DMS53 treated with DMSO at 0.1 percent for 48 hours (cell line): Measurements from ENCODE around the gene SPATS2L.
A peak's percentile ranks its signal among the peaks of the same experiment; 100 is the strongest.

ENCODE experiments used
- DNase-seq: peaks from one replicate; lab custom pipeline; 2025; ENCODE audit not compliant: unreplicated experiment; lab: John Stamatoyannopoulos, UW

SPATS2L gene

DNA sequence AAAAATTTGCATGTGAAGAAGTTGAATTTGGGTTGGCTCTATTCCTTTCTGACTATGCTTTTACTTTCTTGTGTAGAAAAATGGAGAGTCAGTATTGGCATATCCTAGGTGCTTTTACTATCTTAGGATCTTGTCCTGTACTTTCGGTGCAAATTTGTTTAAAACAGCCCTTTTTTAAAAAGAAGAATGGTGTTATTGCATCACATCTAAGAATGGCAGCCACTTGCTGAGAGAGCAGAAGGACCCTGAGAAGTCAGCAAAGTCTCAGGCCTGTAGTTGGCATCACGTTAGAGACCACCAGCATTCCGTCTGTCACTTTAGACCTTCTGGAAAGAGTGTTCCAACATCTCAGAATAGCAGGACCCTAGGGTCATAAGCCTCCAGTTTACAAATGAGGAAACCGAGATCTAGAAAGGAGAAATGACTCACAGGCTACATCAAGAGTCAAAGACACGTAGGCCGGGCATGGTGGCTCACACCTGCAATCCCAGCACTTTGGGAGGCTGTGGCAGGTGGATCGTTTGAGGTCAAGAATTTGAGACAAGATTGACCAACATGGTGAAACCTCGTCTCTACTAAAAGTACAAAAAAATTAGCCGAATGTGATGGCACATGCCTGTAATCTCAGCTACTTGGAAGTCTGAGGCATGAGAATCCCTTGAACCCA, 42.5 kb downstream of the SPATS2L start:
- no peak for DNase-seq

DNA sequence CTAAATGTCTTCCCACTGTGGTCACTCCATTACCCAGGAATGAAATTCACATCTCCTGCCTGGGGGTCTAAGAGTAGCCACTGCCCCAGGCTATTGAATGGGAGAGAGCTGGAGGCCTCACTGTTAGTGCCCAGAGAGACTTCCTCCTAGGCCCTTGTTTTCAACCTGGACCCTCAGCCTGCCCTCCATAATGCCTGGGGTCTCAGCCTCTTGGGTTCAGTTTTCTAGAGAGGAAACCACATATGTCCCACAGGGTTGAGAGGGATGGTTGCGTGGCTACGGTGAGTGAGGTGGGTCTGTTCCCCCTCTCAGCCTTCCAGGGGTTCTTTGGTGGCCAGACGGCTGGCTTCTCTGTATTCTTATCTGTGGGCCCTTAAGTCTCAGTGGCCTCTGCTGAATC, 43.4 kb downstream of the SPATS2L start:
- no peak for DNase-seq

DNA sequence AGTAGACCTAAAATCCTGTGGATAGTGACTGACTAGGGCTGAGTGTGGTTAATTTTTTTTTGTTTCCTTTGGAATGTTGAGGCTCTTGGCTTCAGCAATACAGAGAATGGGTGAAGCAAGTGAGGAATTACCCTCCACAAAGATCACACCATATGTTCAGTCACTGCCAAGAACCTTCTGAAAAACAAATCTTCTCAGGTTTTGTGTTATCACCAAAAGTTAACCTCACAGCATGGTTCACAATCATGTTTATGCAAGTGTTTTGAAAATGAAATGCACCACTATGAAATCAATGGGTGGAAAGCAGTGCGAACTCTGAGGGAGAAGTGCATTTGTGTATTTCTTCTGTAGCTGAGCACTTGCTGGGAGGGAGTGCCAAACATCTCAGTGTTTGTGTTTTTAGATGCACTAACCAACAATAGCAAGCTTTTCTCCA, 44.4 kb downstream of the SPATS2L start:
- DNase-seq = no peak

DNA sequence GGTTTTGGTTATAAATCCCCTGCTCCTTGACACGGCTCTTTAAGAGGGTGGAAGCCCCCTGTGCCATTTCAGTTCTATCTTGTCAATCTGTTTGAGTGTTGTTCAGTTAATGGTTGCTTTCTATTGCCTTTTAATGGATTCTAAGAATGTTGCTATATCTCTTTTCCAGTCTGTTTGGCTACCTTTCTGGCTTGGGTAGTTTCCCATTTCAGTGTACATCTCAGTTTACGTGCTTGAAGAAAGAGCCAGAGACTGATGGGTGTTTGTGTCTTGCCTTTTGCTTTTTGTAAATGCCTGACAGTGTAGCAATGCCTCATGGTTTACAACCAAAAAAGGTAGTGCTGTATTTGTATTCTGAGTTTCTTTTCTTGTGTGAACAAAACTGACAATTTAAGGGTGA, 45.3 kb downstream of the SPATS2L start:
- DNase-seq = no peak

DNA sequence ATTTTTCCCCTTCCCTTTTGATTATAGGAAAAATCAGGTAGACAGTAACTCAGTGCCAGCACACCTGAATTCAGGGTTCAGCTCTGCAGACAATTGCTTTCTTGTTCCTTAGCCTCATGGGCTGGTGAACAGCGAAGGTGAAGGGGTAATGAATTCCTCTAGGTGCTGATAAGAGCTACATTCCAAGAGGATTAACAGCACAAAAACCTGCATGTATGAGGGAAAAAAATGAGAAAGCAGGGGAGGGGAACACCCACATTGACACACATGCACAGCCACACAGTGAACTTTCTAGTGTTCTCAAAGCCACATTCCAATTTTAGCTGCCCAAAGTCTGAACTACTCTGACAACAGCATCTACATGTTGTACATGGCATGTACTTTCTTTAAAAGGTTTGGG, 46.1 kb downstream of the SPATS2L start:
- DNase-seq = no peak

DNA sequence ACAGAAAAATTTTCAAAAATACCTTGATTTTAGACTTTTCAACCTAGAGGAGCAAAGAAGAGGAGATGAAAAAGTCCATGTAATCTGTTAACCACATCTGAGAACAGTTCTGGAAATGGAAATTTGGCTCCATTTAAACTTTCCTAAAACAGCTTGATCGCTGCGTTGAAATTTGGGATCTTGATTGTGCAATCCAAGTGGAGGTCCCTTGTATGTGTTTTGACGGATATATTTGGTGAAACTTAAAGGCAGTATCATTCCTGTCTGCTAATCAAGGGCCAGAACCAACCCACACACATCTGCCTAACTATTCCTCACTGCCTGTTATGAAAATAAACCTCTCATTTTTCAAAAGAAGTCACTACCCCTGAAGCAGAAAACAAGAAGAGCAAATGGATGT, 46.6 kb downstream of the SPATS2L start:
- no peak for DNase-seq

DNA sequence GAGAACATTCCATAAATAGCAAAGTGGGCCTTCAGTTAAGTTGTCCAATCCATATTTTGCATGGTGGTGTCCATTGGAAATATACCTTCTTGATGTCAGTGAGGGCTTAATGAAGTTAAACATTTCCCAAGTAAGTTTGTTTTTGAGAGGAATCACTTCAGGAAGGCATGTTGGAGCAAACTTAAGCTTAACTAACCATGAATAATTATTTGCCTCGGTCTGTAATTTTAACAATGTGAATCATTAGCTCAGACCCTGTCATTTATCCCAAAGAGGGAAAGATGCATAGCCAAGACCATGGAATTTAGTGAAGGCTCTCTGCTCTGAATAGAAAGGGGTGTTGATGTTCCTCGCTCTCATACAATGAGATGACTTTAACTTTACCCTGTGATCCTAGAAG, 47.4 kb downstream of the SPATS2L start:
- DNase-seq = no peak

DNA sequence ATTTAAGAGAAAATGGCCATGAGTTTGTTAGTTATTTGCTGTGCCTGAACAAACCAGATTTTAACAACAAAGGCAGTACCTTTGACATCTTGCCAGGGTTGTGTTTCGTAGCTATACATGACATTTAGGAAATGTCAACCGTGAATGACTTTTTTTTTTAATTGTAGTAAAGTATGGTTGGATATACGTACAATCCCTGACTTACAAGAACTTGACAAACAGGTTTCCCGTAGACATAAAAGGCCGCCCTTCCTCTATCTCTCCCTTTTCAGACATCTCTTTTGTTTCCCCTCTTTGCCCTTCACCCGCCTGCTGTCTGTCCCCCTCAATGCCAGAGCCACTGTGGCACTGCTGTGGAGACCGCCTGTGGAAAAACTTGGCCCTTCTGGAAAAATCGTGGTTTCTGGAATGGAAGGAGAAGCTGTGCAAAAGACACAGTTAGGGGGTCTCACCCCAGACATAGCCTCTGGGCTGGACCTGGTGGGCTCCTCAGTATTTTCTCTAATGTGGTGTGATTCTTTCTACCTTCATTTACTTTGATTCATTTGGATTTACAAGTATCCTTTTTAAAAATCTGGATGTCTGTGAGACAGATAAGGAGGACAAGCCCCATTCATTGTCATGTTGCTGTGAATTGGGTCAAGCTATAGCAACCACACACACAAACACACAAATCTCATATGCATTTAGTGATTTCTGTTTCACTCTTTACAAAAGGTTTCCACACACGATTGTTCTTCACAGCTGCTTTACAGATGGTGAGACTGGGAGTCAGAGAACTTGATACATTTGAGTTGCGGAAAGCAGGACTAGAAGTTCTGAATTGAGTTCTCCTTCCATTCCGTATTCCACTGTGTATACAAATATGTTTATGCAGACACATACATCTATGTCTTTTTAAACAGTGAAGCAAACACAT, 48.6 kb downstream of the SPATS2L start:
- DNase-seq = peak; percentile 15

DNA sequence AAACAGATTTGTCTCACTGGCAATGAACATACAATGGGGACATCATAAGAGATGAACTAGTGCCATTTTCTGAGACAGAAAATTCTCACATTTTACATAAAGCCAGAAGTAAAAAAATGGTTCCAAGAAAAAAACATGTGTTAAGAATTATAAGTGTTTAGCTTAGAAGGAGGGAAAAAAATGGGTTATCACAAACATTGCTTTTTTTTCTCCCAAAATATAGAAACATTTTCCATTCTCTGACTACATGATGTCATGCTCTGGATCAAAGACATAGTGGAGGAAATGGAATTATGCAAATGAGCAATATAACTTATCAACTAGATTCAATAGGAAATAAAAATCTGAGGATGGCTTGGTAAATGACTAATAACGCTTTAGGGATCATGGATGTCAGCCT, 49.8 kb downstream of the SPATS2L start:
- DNase-seq = no peak

DNA sequence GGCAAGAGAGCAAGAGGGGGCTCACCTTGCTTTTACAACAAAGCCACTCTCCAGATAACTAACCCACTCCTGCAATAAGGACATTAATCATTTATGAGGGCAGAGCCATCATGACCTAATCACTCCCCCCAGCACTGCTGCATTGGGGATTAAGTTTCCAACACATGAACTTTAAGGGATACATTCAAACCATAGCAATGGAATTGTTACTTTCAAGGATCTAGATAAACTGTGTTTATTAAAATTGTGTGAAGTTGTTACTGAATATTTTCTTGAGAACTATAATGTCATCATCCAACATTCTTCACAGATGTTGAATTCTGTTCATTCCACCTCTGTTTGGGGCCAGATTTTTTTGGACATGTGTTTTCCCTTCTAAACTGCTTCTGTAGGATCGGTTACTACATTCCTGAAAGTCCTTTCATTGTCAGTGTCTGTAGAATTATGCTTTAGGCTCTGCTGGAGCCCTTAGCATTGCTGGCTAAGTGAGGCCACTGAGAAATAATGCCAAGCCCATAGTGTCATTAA, 50.4 kb downstream of the SPATS2L start:
- no peak for DNase-seq

DNA sequence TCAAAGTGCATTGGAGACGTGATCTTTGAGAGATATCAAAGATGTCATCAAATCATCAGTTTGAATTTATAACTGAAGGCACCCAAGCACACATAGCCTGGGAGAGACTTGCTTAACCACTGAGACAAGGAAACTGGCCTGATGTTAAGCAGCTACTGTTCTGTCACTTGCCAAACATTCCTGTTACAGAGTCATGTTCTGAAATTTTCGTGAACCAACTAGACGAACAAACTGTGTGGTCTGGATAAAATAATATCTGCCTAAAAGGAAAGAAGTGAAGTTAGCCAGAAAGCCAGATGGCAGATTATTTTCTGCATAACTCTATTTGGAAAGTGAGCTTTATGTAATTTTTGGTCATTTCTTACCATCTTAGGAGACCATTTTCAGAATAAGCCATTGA, 51.4 kb downstream of the SPATS2L start:
- no peak for DNase-seq

DNA sequence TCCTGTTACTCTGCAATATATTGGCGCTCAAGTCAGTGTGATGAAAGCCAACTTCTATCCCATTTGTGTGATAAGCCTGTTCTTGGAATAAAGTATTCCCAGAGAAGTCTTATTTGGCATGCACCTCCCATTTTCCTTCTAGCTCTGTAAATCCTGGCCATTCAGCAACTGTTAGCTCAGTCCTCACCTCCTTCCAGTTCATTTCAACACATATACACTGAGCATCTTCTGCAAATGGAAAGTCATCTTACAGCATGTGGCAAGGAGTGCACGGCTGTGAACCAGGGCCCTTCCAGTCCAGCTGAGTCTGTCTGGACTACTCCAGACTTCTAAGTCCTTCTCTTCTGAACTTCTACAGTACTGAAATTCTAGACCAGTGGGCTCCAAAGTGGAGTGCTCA, 53.1 kb downstream of the SPATS2L start:
- no peak for DNase-seq

DNA sequence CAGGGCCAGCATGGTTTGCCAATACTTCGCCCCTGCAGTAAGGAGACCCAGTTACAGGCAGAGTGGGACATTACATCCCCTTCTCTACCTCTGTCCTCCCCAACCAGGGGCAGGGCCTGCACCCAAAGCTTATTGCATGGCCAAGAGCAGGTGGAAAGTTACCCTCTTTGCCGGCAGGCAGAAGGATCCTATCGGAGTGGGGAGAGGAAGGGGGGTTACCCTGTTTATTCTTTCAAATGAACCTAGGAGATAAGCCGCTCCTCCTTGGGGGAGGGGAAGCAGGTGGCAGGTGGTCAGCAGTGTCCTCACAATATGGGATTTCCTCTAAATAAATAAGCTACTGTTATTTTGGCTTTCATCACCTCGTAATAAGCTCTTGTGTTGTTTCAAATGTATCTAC, 53.9 kb downstream of the SPATS2L start:
- DNase-seq = peak; percentile 59

DNA sequence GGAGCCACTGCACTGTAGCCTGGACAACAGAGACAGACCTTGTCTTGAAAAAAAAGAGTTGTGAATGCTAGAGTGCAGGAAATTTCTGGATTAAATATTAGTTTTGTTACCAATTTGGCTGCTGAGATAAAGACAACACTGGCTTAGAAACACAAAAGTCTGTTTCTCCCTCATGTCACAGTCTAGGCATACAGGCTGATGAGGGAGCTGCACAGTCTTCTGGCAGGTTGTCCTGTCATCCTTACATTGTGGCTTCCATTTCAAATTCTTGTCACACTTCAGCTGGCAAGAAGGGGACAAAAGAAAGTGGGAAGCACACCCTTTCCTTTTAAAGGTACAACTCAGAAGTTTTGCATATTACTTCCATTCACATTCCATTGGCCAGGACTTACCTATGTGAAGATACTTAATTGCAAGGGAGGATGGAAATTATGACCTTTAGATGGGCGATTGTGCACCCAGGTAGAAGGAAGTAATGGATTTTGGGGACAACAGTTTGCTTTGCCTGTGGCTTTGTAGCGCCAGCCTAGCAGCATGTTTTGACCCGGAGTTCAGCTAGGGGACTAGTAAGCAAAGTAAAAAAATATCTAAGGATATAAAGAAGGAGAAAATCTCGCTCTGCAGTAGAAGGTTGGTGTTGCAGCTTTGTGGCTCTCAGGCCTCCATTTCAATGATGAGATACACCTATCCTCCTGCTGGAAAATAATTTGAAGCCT, 55.9 kb downstream of the SPATS2L start:
- DNase-seq = no peak

DNA sequence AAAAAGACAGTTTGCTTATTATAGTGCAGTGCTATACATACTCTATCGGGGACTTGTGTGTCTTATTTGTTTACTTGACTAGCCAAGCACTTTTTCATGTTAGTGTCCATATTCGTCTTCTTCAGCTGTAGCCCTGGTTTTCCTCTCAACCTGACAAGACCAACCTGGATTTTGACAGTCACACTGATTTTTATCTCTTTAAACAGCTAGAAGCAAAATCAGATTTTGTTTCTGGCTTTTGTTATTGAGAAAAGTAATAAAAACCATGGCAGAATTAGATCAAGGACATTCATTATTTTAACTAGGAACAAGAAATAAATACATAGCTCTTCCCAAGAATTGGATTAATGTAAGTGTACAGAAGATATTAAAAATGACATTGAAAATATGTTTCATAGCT, 56.8 kb downstream of the SPATS2L start:
- DNase-seq = no peak

DNA sequence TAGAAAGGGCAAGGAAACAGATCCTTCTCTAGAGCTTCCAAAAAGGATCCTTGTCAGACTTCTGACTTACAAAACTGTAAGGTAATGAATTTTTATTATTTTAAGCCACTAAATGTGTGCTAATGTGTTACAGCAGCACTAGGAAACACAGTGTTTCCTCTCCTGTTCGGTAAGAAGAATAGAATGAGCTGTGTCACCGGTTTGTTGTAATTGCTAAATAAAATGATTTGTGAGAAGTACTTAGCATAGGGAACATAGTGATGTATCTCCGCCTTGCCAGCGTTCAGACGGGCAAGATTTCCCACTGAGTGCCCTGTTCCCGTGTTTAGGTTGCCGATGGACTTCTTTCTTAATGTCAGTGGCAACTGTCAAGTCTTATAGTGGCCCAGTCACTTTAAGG, 57.6 kb downstream of the SPATS2L start:
- no peak for DNase-seq

DNA sequence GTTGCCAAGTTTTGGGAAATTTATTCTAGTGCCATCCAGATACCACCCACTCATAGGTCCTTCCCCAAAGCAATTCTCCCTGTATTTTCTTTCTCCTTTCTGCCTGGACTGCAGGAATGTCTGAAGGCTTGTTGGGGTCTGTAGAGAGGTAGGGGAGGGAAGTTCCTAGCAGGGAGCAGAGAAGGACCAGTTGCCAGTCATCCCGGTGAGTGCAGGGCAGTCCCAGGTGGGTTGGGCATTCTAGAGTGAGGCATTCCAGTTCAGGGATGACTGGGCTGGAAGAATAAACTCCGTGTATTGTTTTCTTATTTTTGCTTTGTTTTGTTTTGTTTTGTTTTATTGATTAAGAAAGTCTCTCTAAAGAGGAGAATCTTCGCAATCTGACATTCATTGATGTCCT, 58.1 kb downstream of the SPATS2L start:
- no peak for DNase-seq

DNA sequence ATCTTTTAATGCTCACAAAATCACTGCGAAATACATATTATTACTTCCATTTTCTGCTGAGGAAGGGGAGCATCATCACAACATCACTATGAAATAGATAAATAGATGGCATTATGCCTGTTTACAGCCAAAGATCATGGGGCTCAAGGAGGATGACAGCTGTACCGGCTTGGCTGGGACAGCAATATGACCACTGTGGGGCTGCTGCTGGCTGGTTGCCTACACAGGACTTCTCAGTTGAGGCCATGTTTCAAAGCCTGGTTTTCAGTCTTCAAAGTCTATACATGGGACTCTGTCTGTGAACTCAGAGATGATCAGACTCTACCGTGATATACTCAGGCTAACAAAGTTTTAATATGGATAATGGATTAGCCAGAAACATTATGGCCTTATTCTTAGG, 58.7 kb downstream of the SPATS2L start:
- no peak for DNase-seq

DNA sequence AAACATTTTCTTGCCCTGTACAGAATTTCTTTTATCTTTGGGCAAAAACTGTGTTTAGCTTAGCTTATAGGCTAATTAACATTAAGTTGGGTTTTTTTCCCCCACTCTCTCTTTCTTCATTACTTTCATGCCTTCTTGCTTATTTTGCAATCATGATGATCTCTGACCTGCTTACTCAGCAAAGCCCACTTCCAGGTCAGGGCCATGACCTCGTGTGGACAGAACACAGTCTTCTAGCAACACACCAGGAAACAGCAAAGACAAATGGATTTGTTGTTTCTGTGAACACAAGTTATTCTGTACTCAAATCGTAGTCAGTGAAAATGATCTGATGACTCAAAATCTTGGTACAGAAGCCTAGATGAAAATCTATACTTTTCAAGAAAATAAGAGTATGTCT, 60.7 kb downstream of the SPATS2L start:
- DNase-seq = no peak

DNA sequence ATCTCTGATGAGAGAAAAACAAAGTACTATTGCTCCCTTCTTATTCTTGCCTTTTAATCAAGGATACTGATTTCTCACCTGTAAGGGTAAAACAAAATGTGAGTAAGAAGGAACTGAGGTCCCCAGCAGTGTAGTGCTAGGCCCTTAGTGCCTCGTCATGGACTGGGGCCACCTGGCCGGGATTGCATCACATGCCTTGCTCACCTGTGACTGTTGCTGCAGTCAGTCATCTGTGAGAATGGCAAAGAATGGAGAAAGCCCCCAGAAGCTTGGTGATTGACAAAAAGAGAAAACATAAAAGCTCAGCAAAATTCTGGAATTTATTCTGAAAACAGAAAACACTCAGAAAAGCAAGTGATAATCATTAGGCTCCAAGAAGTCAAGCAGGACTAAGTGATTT, 63.4 kb downstream of the SPATS2L start:
- DNase-seq = peak; percentile 42

DNA sequence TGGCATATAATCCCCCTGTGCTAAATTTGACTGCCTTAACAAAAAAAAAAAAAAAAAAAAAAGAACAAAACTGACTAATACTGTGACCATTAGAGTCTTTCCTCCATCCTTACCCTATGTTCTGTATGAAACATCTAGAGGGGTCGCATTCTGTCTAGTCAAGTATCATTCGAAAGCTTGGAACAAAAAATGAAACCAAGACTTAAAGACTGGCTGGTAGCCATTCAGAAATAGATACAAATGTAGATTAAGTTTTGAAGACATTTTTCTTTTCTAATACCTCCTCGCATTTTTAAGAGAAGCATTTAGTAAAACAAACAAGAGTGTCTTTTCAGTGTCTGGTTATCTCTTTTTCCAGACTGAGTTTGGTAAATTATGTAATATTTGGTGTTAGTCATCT, 66.7 kb downstream of the SPATS2L start:
- no peak for DNase-seq

DNA sequence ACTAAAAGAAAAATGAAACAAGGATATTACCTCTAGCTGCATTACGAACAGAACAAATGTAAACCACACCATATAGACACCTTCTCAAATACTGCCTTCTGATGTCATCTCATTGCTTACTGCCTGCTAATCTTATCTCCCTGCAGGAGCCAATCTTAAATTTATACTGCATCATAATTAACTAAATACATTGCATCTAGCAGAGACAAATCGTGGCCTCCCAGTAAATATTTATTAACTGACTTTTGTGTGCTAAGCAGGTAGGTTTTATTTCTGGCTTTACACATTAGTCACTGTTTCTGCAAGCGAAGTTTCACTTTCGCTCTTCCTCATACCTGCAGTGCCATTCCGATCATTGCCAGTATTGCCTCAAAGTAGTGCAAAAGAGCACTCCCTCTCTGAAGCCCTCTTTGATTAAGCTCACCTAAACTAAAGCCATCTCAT, 67.5 kb downstream of the SPATS2L start:
- DNase-seq = peak; percentile 85
